K562 (cell line): ENCODE measurements around the gene ZNF302. TPM values are rescaled to one million over a fixed set of nuclear protein-coding genes. Genes with fewer than 3 reads are reported as not detected.
A peak's percentile ranks its signal among the peaks of the same experiment; 100 is the strongest.

Experiments used
- ETV6 ChIP-seq, 3 experiments: fragments of 150-350 bp in 1 of 3; sonication (generic) in 1 of 3; formaldehyde crosslinking in 1 of 3; IDR thresholded peaks; 2 replicates each; pipeline versions ENCODE4 v1.6.1 to v1.8.0; 2014 to 2022; ENCODE audit warnings: borderline replicate concordance in 2 of 3, low read depth in 2 of 3, antibody characterized with exemption in 1 of 3, low read length in 1 of 3, mild to moderate bottlenecking in 1 of 3, missing genetic modification reagents in 1 of 3
- FOXP4 ChIP-seq: sonication (generic); formaldehyde crosslinking; IDR thresholded peaks from 2 replicates; pipeline ENCODE4 v1.8.0; 2022; ENCODE audit warnings: mild to moderate bottlenecking, missing genetic modification reagents, borderline replicate concordance
- GTF2E2 ChIP-seq: fragments of 200-800 bp; sonication (Bioruptor generic); IDR thresholded peaks from 2 replicates; pipeline ENCODE4 v1.6.1; 2016; ENCODE audit warnings: missing genetic modification characterization, missing compliant biosample characterization
- HSF4 ChIP-seq: fragments of 250-450 bp; sonication (Bioruptor Pico); IDR thresholded peaks from 2 replicates; pipeline ENCODE4 v2.1.2; 2022; ENCODE audit warnings: mild to moderate bottlenecking, moderate library complexity, borderline replicate concordance
- NR4A1 ChIP-seq, 2 experiments: fragments of 250-450 bp in 1 of 2; fragments of 450-650 bp in 1 of 2; sonication (Bioruptor Pico) in 1 of 2; IDR thresholded peaks; 2 replicates each; pipeline versions ENCODE4 v1.4.0 to v1.6.1; 2016 to 2020; ENCODE audit warnings: mild to moderate bottlenecking in 2 of 2, missing compliant biosample characterization in 1 of 2, missing genetic modification characterization in 1 of 2, moderate library complexity in 1 of 2
- NUFIP1 ChIP-seq: fragments of 450-650 bp; IDR thresholded peaks from 2 replicates; pipeline ENCODE4 v1.6.1; 2018; ENCODE audit not compliant: partially characterized antibody
- SREBF1 ChIP-seq: fragments of 150-350 bp; IDR thresholded peaks from 2 replicates; pipeline ENCODE4 v1.6.1; 2014; ENCODE audit warnings: antibody characterized with exemption, low read depth, low read length, borderline replicate concordance
- TAF7 ChIP-seq: fragments of 450-650 bp; IDR thresholded peaks from 2 replicates; pipeline ENCODE4 v1.6.1; 2016; ENCODE audit warnings: missing genetic modification characterization, missing compliant biosample characterization
- TEAD2 ChIP-seq: fragments of 450-650 bp; IDR thresholded peaks from 2 replicates; pipeline ENCODE4 v1.6.1; 2016; ENCODE audit warnings: missing genetic modification characterization, control low read depth, missing compliant biosample characterization
- ZNF121 ChIP-seq: sonication (generic); formaldehyde crosslinking; conservative IDR thresholded peaks from 2 replicates; pipeline ENCODE4 v1.8.0; 2022; ENCODE audit warnings: missing genetic modification reagents
- ZNF324 ChIP-seq: fragments of 250-450 bp; sonication (Bioruptor Pico); IDR thresholded peaks from 2 replicates; pipeline ENCODE4 v1.4.0; 2020; ENCODE audit warnings: mild to moderate bottlenecking
- ZNF76 ChIP-seq: fragments of 250-450 bp; sonication (Bioruptor Pico); IDR thresholded peaks from 2 replicates; pipeline ENCODE4 v1.4.0; 2020; ENCODE audit warnings: mild to moderate bottlenecking, moderate library complexity, borderline replicate concordance
- ZNF77 ChIP-seq: fragments of 250-450 bp; sonication (Bioruptor Pico); IDR thresholded peaks from 2 replicates; pipeline ENCODE4 v1.5.0; 2020
- ZNF778 ChIP-seq: fragments of 450-650 bp; formaldehyde crosslinking; IDR thresholded peaks from 2 replicates; pipeline ENCODE4 v1.4.0; 2020; ENCODE audit warnings: mild to moderate bottlenecking, moderate library complexity
- polyA plus RNA-seq, 8 experiments: library from polyadenylated mRNA; depleted of rRNA in 4 of 8; stranded (reverse) in 5 of 8; unstranded in 3 of 8; fragments of >200 nt; fragmentation: Nextera tagmentation in 2 of 8; fragmentation: Illumina TruSeq in 1 of 8; extraction: Ambion mirVana in 2 of 8; extraction: Trizol in 1 of 8; gene quantifications; 2 replicates each; pipeline versions ENCODE4 v1.2.1 to v1.2.3, GENCODE V29; 2011 to 2014; ENCODE audit warnings: inconsistent platforms in 1 of 8, missing spikeins in 1 of 8
- total RNA-seq, 7 experiments: library from RNA; depleted of rRNA in 6 of 7; stranded (reverse); fragments of >200 nt in 6 of 7; fragmentation: Illumina TruSeq in 2 of 7; extraction: Trizol in 2 of 7; gene quantifications; 2 replicates each; pipeline versions ENCODE4 v1.2.1 to v1.2.3, GENCODE V29; 2011 to 2021; ENCODE audit warnings: low replicate concordance in 1 of 7

Gene ZNF302
- total and polyA plus RNA-seq, 9 of the 15 experiments (the other 6 are each of a cell fraction or from before 2014, with no cell fraction given) = 0.08 to 1.0 (median 0.27) TPM; not detected in 1

- no peak; the same call in 1 of the 2 replicates for TF ChIP-seq FOXP4 (CRISPR knock-in tag)
- no peak for TF ChIP-seq ZNF324 (CRISPR knock-in tag)
- peak; percentile 62; the same call in 1 of the 2 replicates for TF ChIP-seq TEAD2 (tag)
- no peak for TF ChIP-seq SREBF1
- TF ChIP-seq NUFIP1 = peak; percentile 13
- TF ChIP-seq NR4A1 (CRISPR knock-in tag; IDR thresholded peaks at IDR 0.05) = 0 out of 2 replicates have a peak, but pooled peaks have one; percentile 67
- 0 out of 2 replicates have a peak, but pooled peaks have one; percentile 30 for TF ChIP-seq NR4A1 (tag; IDR thresholded peaks at IDR 0.05)
- no peak for TF ChIP-seq ETV6 (IDR thresholded peaks at IDR 0.05; ENCODE audit: borderline replicate concordance in 1 of 2, low read depth in 2 of 2, low read length in 1 of 2)
- no peak for TF ChIP-seq ETV6 (CRISPR knock-in tag; IDR thresholded peaks at IDR 0.05; ENCODE audit: borderline replicate concordance)
- no peak for TF ChIP-seq ZNF77 (CRISPR knock-in tag)
- TF ChIP-seq ZNF76 (CRISPR knock-in tag) = 0 out of 2 replicates have a peak, but pooled peaks have one; percentile 37
- 0 out of 2 replicates have a peak, but pooled peaks have one; percentile 40 for TF ChIP-seq TAF7 (tag)
- peak; percentile 95 for TF ChIP-seq GTF2E2 (tag)
- no peak for TF ChIP-seq ZNF121 (CRISPR knock-in tag)
- TF ChIP-seq HSF4 (CRISPR knock-in tag) = no peak
- TF ChIP-seq ZNF778 = no peak
Measured at GRCh38 chr19:34733746-34734536, 56.5 kb downstream of the ZNF302 start, which contains the start of gene ZNF181 (continued).
